Astrocyte of the cerebellum (primary cell): Measurements from ENCODE around the gene CACNA2D2.

Experiments
- DNase-seq: peaks from one replicate; pipeline ENCODE4 v3.0.0-alpha.2; 2011; ENCODE audit warnings: low read depth
- H3K4me3 ChIP-seq: 2 replicates; pipeline ENCODE4 v1.5.1; 2011; ENCODE audit warnings: mild to moderate bottlenecking, low read depth, low read length, moderate library complexity
- in situ Hi-C: cut with HindIII; loops from 2 replicates; pipeline ENCODE4 v1.10.0; 2017; ENCODE audit warnings: low sequenced_read_pairs
- TF ChIP-seq, protein P1 (sequence below): IDR thresholded peaks from 2 replicates; pipeline ENCODE4 v1.5.1; 2012; ENCODE audit warnings: low read length, low read depth, moderate library complexity, mild to moderate bottlenecking; ENCODE audit errors: missing control alignments

Gene CACNA2D2

DNA sequence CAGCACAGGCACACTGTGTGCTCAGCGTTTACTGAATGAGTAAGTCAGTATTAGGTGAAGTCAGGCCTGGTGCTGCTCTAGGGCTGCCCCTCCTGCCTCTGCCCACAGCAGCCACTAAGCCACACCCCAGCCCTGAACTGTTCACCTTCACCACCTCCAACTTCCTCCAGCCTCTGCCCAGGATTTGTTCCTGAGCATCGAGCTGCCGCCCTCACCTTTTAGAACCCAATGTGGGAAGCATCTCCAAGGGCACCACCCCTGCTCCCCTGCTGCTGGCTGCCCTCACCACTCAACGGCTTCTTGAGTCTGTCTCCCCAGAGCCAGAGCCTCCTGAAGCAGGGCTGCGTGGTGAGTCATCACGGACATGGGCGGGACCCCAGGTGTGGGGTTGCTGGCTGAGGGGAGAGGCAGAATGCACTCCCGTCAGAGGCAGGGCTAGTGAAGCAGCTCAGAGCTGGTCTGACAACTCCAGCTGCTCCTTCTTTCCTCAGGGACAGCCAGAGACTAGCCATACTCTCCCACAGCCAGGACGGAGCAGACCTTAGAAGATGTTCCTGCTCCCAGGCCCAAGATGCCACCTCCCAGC lies 186.7 kb downstream of the CACNA2D2 start:
- DNase-seq: no peak
- TF ChIP-seq, protein P1, sequence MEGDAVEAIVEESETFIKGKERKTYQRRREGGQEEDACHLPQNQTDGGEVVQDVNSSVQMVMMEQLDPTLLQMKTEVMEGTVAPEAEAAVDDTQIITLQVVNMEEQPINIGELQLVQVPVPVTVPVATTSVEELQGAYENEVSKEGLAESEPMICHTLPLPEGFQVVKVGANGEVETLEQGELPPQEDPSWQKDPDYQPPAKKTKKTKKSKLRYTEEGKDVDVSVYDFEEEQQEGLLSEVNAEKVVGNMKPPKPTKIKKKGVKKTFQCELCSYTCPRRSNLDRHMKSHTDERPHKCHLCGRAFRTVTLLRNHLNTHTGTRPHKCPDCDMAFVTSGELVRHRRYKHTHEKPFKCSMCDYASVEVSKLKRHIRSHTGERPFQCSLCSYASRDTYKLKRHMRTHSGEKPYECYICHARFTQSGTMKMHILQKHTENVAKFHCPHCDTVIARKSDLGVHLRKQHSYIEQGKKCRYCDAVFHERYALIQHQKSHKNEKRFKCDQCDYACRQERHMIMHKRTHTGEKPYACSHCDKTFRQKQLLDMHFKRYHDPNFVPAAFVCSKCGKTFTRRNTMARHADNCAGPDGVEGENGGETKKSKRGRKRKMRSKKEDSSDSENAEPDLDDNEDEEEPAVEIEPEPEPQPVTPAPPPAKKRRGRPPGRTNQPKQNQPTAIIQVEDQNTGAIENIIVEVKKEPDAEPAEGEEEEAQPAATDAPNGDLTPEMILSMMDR: no peak
- H3K4me3 ChIP-seq: no peak overlapping the region
- in situ Hi-C loops: no loop called here

DNA sequence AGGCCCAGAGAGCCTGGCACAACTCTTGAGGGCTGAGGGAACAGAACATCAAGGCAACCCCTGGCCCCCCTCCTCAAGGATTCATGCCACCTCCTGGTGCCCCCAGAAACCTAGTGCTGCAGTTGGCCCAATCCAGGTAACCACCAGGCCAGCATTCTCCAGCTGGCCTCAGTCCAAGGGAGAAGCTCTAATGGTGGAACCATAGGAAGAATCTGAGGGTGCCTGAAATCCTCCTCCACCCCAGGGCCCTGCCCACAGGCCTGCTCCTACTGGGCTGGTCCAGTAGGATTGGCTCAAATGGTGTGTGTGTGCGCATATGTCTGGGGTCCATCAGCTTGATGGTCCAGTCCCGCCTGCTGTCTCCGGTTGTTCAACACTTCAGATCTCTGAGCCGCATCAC lies 188.6 kb downstream of the CACNA2D2 start:
- H3K4me3 ChIP-seq: no peak overlapping the region
- TF ChIP-seq, protein P1: no peak
- DNase-seq: no peak
- in situ Hi-C loops: no loop called here

DNA sequence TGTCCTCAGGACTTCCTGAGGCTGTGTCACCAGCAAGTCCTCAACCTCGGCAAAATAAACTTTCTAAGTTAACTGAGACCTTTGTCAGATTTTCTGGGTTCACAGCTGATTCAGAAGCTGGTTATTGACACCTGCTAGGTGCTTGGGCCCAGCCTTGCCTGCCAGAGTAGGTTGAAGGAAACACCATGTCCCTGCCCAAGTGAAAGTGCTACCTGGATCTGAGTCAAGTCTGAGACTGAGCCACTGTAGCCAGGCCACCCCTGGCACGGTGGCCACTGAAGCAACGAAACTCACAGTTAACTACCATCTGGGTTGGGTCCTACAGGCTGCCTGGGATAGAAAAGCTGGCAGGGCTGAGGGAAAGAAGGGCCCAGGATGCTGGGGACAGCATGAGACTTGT lies 189.1 kb downstream of the CACNA2D2 start:
- TF ChIP-seq, protein P1: no peak
- H3K4me3 ChIP-seq: no peak overlapping the region
- in situ Hi-C loops: no loop called here

More for the DNA sequence above, 189.1 kb downstream of the CACNA2D2 start:
- DNase-seq: no peak
